Heart right ventricle (tissue), 16 donors: Measurements from ENCODE around the gene PLCB1. TPM values are rescaled to one million over a fixed set of nuclear protein-coding genes. Genes with fewer than 3 reads are reported as not detected.
A peak's percentile ranks its signal among the peaks of the same experiment; 100 is the strongest.

Experiments
- ATAC-seq, 8 donors: fragments of 200-7000 bp; cut with Tn5 transposase; one replicate each; pipeline ENCODE4 v1.9.1; 2020; ENCODE audit warnings: mild to moderate bottlenecking in 8 of 8, moderate library complexity in 8 of 8, moderate number of reproducible peaks in 1 of 8
- DNase-seq, 2 donors: peaks; one replicate each; pipeline ENCODE4 v3.0.0-alpha.2; 2020
- H3K27ac ChIP-seq, 10 donors: fragments of 200-600 bp; sonication (generic) in 2 of 10; one replicate each; pipeline versions ENCODE4 v1.5.0 to v1.8.0; 2020 to 2022; ENCODE audit warnings: mild to moderate bottlenecking in 3 of 10
- H3K27me3 ChIP-seq, 7 donors: fragments of 200-600 bp; one replicate each; pipeline ENCODE4 v1.8.0; 2021 to 2022; ENCODE audit warnings: mild to moderate bottlenecking in 2 of 7
- H3K36me3 ChIP-seq, 9 donors: fragments of 200-600 bp; sonication (generic) in 1 of 9; one replicate each; pipeline versions ENCODE4 v1.5.0 to v1.8.0; 2020 to 2022; ENCODE audit warnings: mild to moderate bottlenecking in 2 of 9
- H3K4me1 ChIP-seq, 9 donors: fragments of 200-600 bp; sonication (generic) in 1 of 9; one replicate each; pipeline versions ENCODE4 v1.5.0 to v1.8.0; 2020 to 2022; ENCODE audit warnings: mild to moderate bottlenecking in 4 of 9
- H3K4me3 ChIP-seq, 10 donors: fragments of 200-600 bp; sonication (generic) in 2 of 10; one replicate each; pipeline versions ENCODE4 v1.5.0 to v1.8.0; 2020 to 2022; ENCODE audit warnings: mild to moderate bottlenecking in 7 of 10, moderate library complexity in 2 of 10
- H3K9me3 ChIP-seq, 11 donors: fragments of 200-600 bp in 10 of 11; sonication (generic) in 2 of 11; one replicate each; pipeline versions ENCODE4 v1.5.0 to v1.8.0; 2013 to 2022; ENCODE audit warnings: mild to moderate bottlenecking in 2 of 11, control low read depth in 1 of 11, moderate library complexity in 1 of 11
- CTCF ChIP-seq, 9 donors: fragments of 200-600 bp; sonication (generic) in 2 of 9; IDR thresholded peaks; one replicate each; pipeline versions ENCODE4 v1.5.0 to v1.8.0; 2021 to 2022; ENCODE audit warnings: antibody characterized with exemption in 9 of 9, mild to moderate bottlenecking in 5 of 9, moderate library complexity in 1 of 9
- WGBS, 2 donors: extraction: QIAGEN DNeasy Blood & Tissue Kit; methylation state at CpG; one replicate each; pipeline ENCODE4 v1.1.7; 2013; ENCODE audit warnings: inconsistent platforms in 1 of 2; 5-methylcytosine and 5-hydroxymethylcytosine counted together
- intact Hi-C, 10 donors: fragments of 100-400 bp; cut with DNase I; formaldehyde crosslinking; loops; one replicate each; pipeline versions ENCODE4 v1.11.1 to v1.14.2; 2022
- polyA plus RNA-seq, 2 donors: library from polyadenylated mRNA; stranded (reverse); fragments of 200-250 nt; gene quantifications; one replicate each; pipeline ENCODE4 v1.2.3, GENCODE V29; 2013
- total RNA-seq, 10 donors: library from RNA; stranded (reverse); fragmentation: NEBNext Ultra II Directional in 3 of 10; extraction: Animal tissue kit (Norgen Biotek cat#: 25700) in 3 of 10; gene quantifications; one replicate each; pipeline versions ENCODE4 v1.2.1 to v1.2.4, GENCODE V29; 2021 to 2023
- donor health status: Arrhythmogenic right ventricular cardiomyopathy.
- donor health status: ischemic (EF 13 %, LVEDD 7.1; RV severe dilation, severe dysfunction).
- donor health status: healthy with polysubstance abuse.
- donor health status: DM: no; HTN: yes; CAD: no.
- donor health status: DM: no; HTN: no; CAD: no.
- donor health status: ischemic (EF 25% LVEDD 6.9; RV normal size, moderate dysfunction).
- donor health status: ischemic (EF 25% LVEDD 5.7; RV mildly dilated, moderate dysfunction).
- donor health status: healthy.
- donor health status: DM: yes; HTN: yes; CAD: no.
- donor health status: Ischemic cardiomyopathy.
- donor health status: ischemic (EF 35%, LVEDD 5.7; RV mildly dilated, moderate dysfunction).
- donor health status: nonischemic (EF 11% LVEDD 7.7; RV severe dilation, severe dysfunction).
- donor health status: DM: yes; HTN: yes; CAD: no.
- donor health status: PGD.
- donor health status: ischemic (EF 29% LVEDD 5.4; RV normal size, mild dysfunction).
- donor health status: nonischemic (EF 23%, LVEDD 6.1; RV moderate dilation, normal function).

The PLCB1 gene
- total and polyA plus RNA-seq, 12 donors, result 2.2 to 12.7 (median 7.1) TPM

DNA sequence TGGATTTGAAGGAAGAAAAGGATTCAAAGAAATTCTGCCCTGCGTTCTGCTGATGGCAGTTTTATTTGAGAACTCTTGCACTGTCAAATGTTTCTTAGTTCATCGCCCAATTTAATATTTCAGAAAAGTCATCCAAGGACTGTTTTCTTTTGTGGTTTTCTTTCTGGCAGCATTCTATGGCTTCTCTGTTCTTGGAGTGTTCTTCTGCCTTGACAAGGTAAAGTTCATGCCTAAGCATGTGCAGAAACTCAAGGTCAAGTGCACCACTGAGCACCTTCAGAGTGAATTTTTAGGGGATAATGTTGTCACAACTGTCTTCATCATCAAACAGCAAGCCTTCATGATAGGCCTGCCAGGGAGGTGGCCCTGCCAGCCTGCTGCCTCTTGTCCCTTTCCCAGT lies 225.6 kb downstream of the PLCB1 start:
- no peak overlapping the region for H3K27ac ChIP-seq
- H3K36me3 ChIP-seq, result no peaks in the 10 kb centered on the region
- H3K27me3 ChIP-seq, result no peaks in the 10 kb centered on the region
- H3K4me3 ChIP-seq, result no peak overlapping the region
- ATAC-seq (no peak), DNase-seq (no peak)
- peaks cover 0 to 30% (median 11%) of the 10 kb centered on the region in 9 donors for H3K4me1 ChIP-seq
- no peaks in the 10 kb centered on the region for H3K9me3 ChIP-seq
- intact Hi-C loops, result no loop called here
- no peak for TF ChIP-seq CTCF (IDR thresholded peaks at IDR 0.05)
- WGBS, 2 donors, result 90 to 95% methylated on average over 2 of the region's 2 CpGs

GRCh38 chr20:8360035-8360434 lies 228.0 kb downstream of the PLCB1 start:
- intact Hi-C loops, result loop anchor here in 1 of 10 donors (10.0 kb wide), 1 partner anchor 65 kb away; no protein-coding TSS in a partner anchor
- H3K9me3 ChIP-seq, result no peaks in the 10 kb centered on the region
- peaks cover 0 to 28% (median 11%) of the 10 kb centered on the region in 9 donors for H3K4me1 ChIP-seq
- H3K27me3 ChIP-seq, result no peaks in the 10 kb centered on the region
- no peak for TF ChIP-seq CTCF (IDR thresholded peaks at IDR 0.05)
- H3K4me3 ChIP-seq, result no peak overlapping the region
- H3K36me3 ChIP-seq, result no peaks in the 10 kb centered on the region
- H3K27ac ChIP-seq, result no peak overlapping the region
- ATAC-seq (no peak), DNase-seq (no peak)
- 25 to 31% methylated on average over 2 of the region's 2 CpGs for WGBS, 2 donors

- WGBS, 2 donors, result 47 to 60% methylated on average over 5 of the region's 5 CpGs
- ATAC-seq (peak in 4 of 8 donors; percentile 26 to 88 (median 55)), DNase-seq (no peak)
- TF ChIP-seq CTCF (IDR thresholded peaks at IDR 0.05), result peak in 5 of 9 donors; percentile 15 to 46 (median 31)
- Histone ChIP-seq H3K27me3 (no peaks in the 10 kb centered on the region), H3K27ac (no peak overlapping the region), H3K4me3 (no peak overlapping the region), H3K36me3 (no peaks in the 10 kb centered on the region), H3K4me1 (peaks cover 0 to 28% (median 11%) of the 10 kb centered on the region in 9 donors), H3K9me3 (no peaks in the 10 kb centered on the region)
- intact Hi-C loops, result loop anchor here in 1 of 10 donors (10.0 kb wide), 1 partner anchor 64 kb away; no protein-coding TSS in a partner anchor
Measured at GRCh38 chr20:8361006-8361652, 229.1 kb downstream of the PLCB1 start.

DNA sequence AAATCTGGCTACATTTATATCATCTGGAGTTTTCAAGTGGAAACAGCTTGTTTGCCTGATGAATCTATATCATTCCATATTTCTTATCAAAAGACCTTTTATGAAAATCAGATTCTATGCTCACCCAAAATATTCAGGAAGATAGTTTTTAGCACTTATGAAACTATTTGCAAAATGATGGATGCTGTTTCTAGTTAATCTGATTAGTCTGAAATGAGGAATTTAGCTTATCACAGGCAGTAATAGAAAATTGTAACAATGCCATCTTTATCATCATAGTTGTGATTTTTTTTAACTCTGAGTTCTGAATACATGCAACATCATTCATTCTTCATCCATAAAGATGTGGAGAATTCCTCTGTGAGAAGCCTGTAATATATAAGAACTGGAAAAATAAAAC lies 229.7 kb downstream of the PLCB1 start:
- TF ChIP-seq CTCF (IDR thresholded peaks at IDR 0.05), result no peak
- no peaks in the 10 kb centered on the region for H3K27me3 ChIP-seq
- intact Hi-C loops, result loop anchor here in 1 of 10 donors (10.0 kb wide), 1 partner anchor 63 kb away; no protein-coding TSS in a partner anchor
- peaks cover 0 to 23% (median 7%) of the 10 kb centered on the region in 9 donors for H3K4me1 ChIP-seq
- ATAC-seq, result no peak
- H3K36me3 ChIP-seq, result no peaks in the 10 kb centered on the region
- no peak for DNase-seq
- H3K9me3 ChIP-seq, result no peaks in the 10 kb centered on the region
- no peak overlapping the region for H3K4me3 ChIP-seq
- no peak overlapping the region for H3K27ac ChIP-seq
